SK-N-SH (cell line): ENCODE data around the gene CLMP. TPM values are rescaled to one million over a fixed set of nuclear protein-coding genes. Genes with fewer than 3 reads are reported as not detected.

Experiments used
- CTCF ChIA-PET: fragments of 300-600, 350-600 bp; formaldehyde crosslinking; extraction: SDS; loops from one replicate; lab custom pipeline; 2021; lab: Yijun Ruan, JAX
- POLR2A ChIA-PET: fragments of 350-600 bp; sonication (Branson Sonifier 250); formaldehyde crosslinking; extraction: SDS; loops from one replicate; lab custom pipeline; 2020; ENCODE audit warnings: antibody characterized with exemption, inconsistent platforms; lab: Yijun Ruan, JAX
- DNase-seq: peaks from one replicate; pipeline ENCODE4 v3.0.0; 2012
- H2AFZ ChIP-seq: fragments of 200-600 bp; sonication (generic); 2 replicates; pipeline ENCODE4 v1.8.1; 2016; ENCODE audit warnings: antibody characterized with exemption, mild to moderate bottlenecking, low read depth
- H3F3A ChIP-seq: fragments of 200-600 bp; sonication (generic); replicated peaks from 2 replicates; pipeline ENCODE3; 2016; ENCODE audit warnings: antibody characterized with exemption, mild to moderate bottlenecking; ENCODE audit not compliant: insufficient read depth
- H3K27ac ChIP-seq, 2 experiments: fragments of 200-500 bp in 1 of 2; fragments of 200-600 bp in 1 of 2; sonication (Bioruptor generic) in 1 of 2; sonication (generic), shearing (Covaris generic) in 1 of 2; 2 replicates each; pipeline versions ENCODE4 v1.5.1 to v1.6.1; 2014 to 2016; ENCODE audit warnings: low read depth in 2 of 2, inconsistent platforms in 1 of 2, low read length in 1 of 2, mild to moderate bottlenecking in 1 of 2, mixed read lengths in 1 of 2
- H3K27me3 ChIP-seq: fragments of 200-600 bp; sonication (generic), shearing (Covaris generic); 2 replicates; pipeline ENCODE4 v1.6.1; 2016; ENCODE audit warnings: mixed run types; ENCODE audit not compliant: insufficient read depth
- H3K36me3 ChIP-seq, 2 experiments: fragments of 200-500 bp in 1 of 2; fragments of 200-600 bp in 1 of 2; sonication (Bioruptor generic) in 1 of 2; sonication (generic) in 1 of 2; replicated peaks in 1 of 2; 2 replicates each; pipeline versions ENCODE3 to v1.5.1; 2014 to 2016; ENCODE audit warnings: low read length in 1 of 2, mild to moderate bottlenecking in 1 of 2; ENCODE audit not compliant: insufficient read depth in 2 of 2, control insufficient read depth in 1 of 2
- H3K4me1 ChIP-seq, 2 experiments: fragments of 200-500 bp in 1 of 2; fragments of 200-600 bp in 1 of 2; sonication (Bioruptor generic) in 1 of 2; sonication (generic), shearing (Covaris generic) in 1 of 2; 2 replicates each; pipeline versions ENCODE4 v1.5.1 to v1.6.1; 2014 to 2016; ENCODE audit warnings: low read depth in 1 of 2, low read length in 1 of 2, mixed run types in 1 of 2; ENCODE audit not compliant: insufficient read depth in 2 of 2, control insufficient read depth in 1 of 2
- H3K4me2 ChIP-seq: fragments of 200-600 bp; sonication (generic), shearing (Covaris generic); 2 replicates; pipeline ENCODE4 v1.6.1; 2017; ENCODE audit warnings: mixed run types
- H3K4me3 ChIP-seq, 2 experiments: fragments of 200-500 bp in 1 of 2; fragments of 200-600 bp in 1 of 2; sonication (Bioruptor generic) in 1 of 2; sonication (generic), shearing (Covaris generic) in 1 of 2; 2 replicates each; pipeline versions ENCODE4 v1.5.1 to v1.8.1; 2014 to 2016; ENCODE audit warnings: low read depth in 2 of 2, inconsistent platforms in 1 of 2, low read length in 1 of 2, mild to moderate bottlenecking in 1 of 2, mixed read lengths in 1 of 2, moderate library complexity in 1 of 2
- H3K79me2 ChIP-seq: fragments of 200-600 bp; sonication (generic); 2 replicates; pipeline ENCODE4 v1.8.1; 2017; ENCODE audit warnings: mild to moderate bottlenecking; ENCODE audit not compliant: insufficient read depth
- H3K9ac ChIP-seq: fragments of 200-600 bp; sonication (generic); 2 replicates; pipeline ENCODE4 v1.6.1; 2017; ENCODE audit warnings: mixed run types
- H3K9me2 ChIP-seq: fragments of 200-600 bp; sonication (generic); 2 replicates; pipeline ENCODE4 v1.6.1; 2017; ENCODE audit warnings: mixed run types
- H3K9me3 ChIP-seq: fragments of 200-600 bp; sonication (generic); 2 replicates; pipeline ENCODE4 v1.6.1; 2017; ENCODE audit warnings: mixed run types, mild to moderate bottlenecking, moderate library complexity
- H4K20me1 ChIP-seq: fragments of 200-600 bp; sonication (generic); 2 replicates; pipeline ENCODE4 v1.6.1; 2017; ENCODE audit warnings: mild to moderate bottlenecking, mixed run types; ENCODE audit not compliant: insufficient read depth
- CHD2 ChIP-seq: fragments of 150-350 bp; IDR thresholded peaks from 2 replicates; pipeline ENCODE4 v1.6.1; 2018; ENCODE audit warnings: low read length; ENCODE audit not compliant: partially characterized antibody
- EP300 ChIP-seq, 2 experiments: IDR thresholded peaks; 2 replicates each; pipeline versions ENCODE4 v1.4.0 to v1.6.1; 2012; ENCODE audit warnings: borderline replicate concordance in 1 of 2, low read depth in 1 of 2, low read length in 1 of 2
- FOSL2 ChIP-seq: IDR thresholded peaks from 2 replicates; pipeline ENCODE4 v1.4.0; 2012; ENCODE audit warnings: low read depth, mild to moderate bottlenecking, moderate library complexity, borderline replicate concordance
- FOXJ3 ChIP-seq: sonication (generic); formaldehyde crosslinking; IDR thresholded peaks from 2 replicates; pipeline ENCODE4 v1.5.1; 2020; ENCODE audit warnings: mild to moderate bottlenecking, missing genetic modification reagents
- FOXM1 ChIP-seq: IDR thresholded peaks from 2 replicates; pipeline ENCODE4 v1.4.0; 2012; ENCODE audit warnings: low read depth, mild to moderate bottlenecking
- IRF3 ChIP-seq: fragments of 150-350 bp; IDR thresholded peaks from 2 replicates; pipeline ENCODE4 v1.6.1; 2016; ENCODE audit warnings: mild to moderate bottlenecking, low read depth, low read length
- MAX ChIP-seq: IDR thresholded peaks from 2 replicates; pipeline ENCODE4 v1.4.0; 2012; ENCODE audit warnings: low read depth
- MEF2A ChIP-seq: IDR thresholded peaks from 2 replicates; pipeline ENCODE4 v1.4.0; 2012; ENCODE audit warnings: low read depth, borderline replicate concordance
- MXI1 ChIP-seq: IDR thresholded peaks from 2 replicates; pipeline ENCODE4 v1.6.1; 2012; ENCODE audit warnings: mild to moderate bottlenecking, low read depth, low read length, improper control_type of control experiment
- PBX3 ChIP-seq: IDR thresholded peaks from 2 replicates; pipeline ENCODE4; 2012
- POLR2AphosphoS5 ChIP-seq: IDR thresholded peaks from 2 replicates; pipeline ENCODE4 v1.6.1; 2012; ENCODE audit warnings: low read depth, low read length
- RAD21 ChIP-seq: IDR thresholded peaks from 2 replicates; pipeline ENCODE4 v1.6.1; 2012; ENCODE audit warnings: mild to moderate bottlenecking, low read length
- RFX5 ChIP-seq: IDR thresholded peaks from 2 replicates; pipeline ENCODE4 v1.6.1; 2012; ENCODE audit warnings: mild to moderate bottlenecking, improper control_type of control experiment, low read length
- RXRA ChIP-seq: IDR thresholded peaks from 2 replicates; pipeline ENCODE4 v1.4.0; 2012; ENCODE audit warnings: low read depth, mild to moderate bottlenecking, borderline replicate concordance
- SIN3A ChIP-seq: IDR thresholded peaks from 2 replicates; pipeline ENCODE4 v1.6.1; 2012; ENCODE audit warnings: low read depth, mild to moderate bottlenecking, low read length, moderate library complexity, borderline replicate concordance
- SMC3 ChIP-seq: IDR thresholded peaks from 2 replicates; pipeline ENCODE4 v1.6.1; 2012; ENCODE audit warnings: low read depth, low read length, improper control_type of control experiment
- TAF1 ChIP-seq: IDR thresholded peaks from 2 replicates; pipeline ENCODE4 v1.6.1; 2012; ENCODE audit warnings: low read depth, mild to moderate bottlenecking, low read length, moderate library complexity, borderline replicate concordance
- TEAD4 ChIP-seq: IDR thresholded peaks from 2 replicates; pipeline ENCODE4 v1.4.0; 2012; ENCODE audit warnings: mild to moderate bottlenecking, borderline replicate concordance; ENCODE audit not compliant: insufficient read depth
- USF2 ChIP-seq: fragments of 150-350 bp; IDR thresholded peaks from 2 replicates; pipeline ENCODE4 v1.6.1; 2017; ENCODE audit warnings: antibody characterized with exemption, low read length, low read depth, borderline replicate concordance
- ZBTB33 ChIP-seq: IDR thresholded peaks from 2 replicates; pipeline ENCODE4 v1.4.0; 2012; ENCODE audit warnings: low read depth, borderline replicate concordance
- WGBS: methylation state at CpG from one replicate; pipeline ENCODE4 v1.1.6; 2017; ENCODE audit warnings: low lambda C conversion rate; 5-methylcytosine and 5-hydroxymethylcytosine counted together
- polyA plus RNA-seq, 3 experiments: library from polyadenylated mRNA; depleted of rRNA; stranded (reverse); fragments of >200 nt; gene quantifications; 2 replicates each; pipeline ENCODE4 v1.2.3, GENCODE V29; 2012

The CLMP gene
- polyA plus RNA-seq, 1 of the 3 experiments (the other 2 are of a cell fraction): 61.9 TPM

- H3K9me2 ChIP-seq: no peaks in the 10 kb centered on the region
- H3K36me3 ChIP-seq: peaks cover 2 to 43% of the 10 kb centered on the region in 2 experiments
- H3K79me2 ChIP-seq: peaks cover 46% of the 10 kb centered on the region
- CTCF ChIA-PET: interaction anchor here (1.0 to 1.9 kb wide), 3 partner anchors 9 to 167 kb away, joined by 3 to 7 read pairs (median 5); no protein-coding TSS in a partner anchor
- peaks cover 8% of the 10 kb centered on the region for H3F3A ChIP-seq
- no peaks in the 10 kb centered on the region for H3K27me3 ChIP-seq
- no peak overlapping the region for H3K27ac ChIP-seq
- POLR2A ChIA-PET: no interaction called here
- H3K4me1 ChIP-seq: no peaks in the 10 kb centered on the region
- H4K20me1 ChIP-seq: no peaks in the 10 kb centered on the region
- no peak overlapping the region for H3K9ac ChIP-seq
- 94% methylated on average over 3 of the region's 3 CpGs for WGBS
- no peaks in the 10 kb centered on the region for H3K9me3 ChIP-seq
- no peak for DNase-seq
- no peak overlapping the region for H3K4me3 ChIP-seq
- H2AFZ ChIP-seq: no peak overlapping the region
- H3K4me2 ChIP-seq: no peak overlapping the region
- TF ChIP-seq ZBTB33: no peak
- TF ChIP-seq MEF2A: no peak
- no peak for TF ChIP-seq FOSL2
- no peak for TF ChIP-seq IRF3
- no peak for TF ChIP-seq MAX
- no peak for TF ChIP-seq SMC3
- TF ChIP-seq FOXJ3: no peak
- TF ChIP-seq SIN3A: no peak
- no peak for TF ChIP-seq MXI1
- TF ChIP-seq TEAD4: no peak
- TF ChIP-seq RFX5: no peak
- TF ChIP-seq RXRA: no peak
- TF ChIP-seq EP300 (IDR thresholded peaks at IDR 0.05; ENCODE audit: borderline replicate concordance in 1 of 2, low read depth in 1 of 2, low read length in 1 of 2): no peak
- no peak for TF ChIP-seq TAF1
- no peak for TF ChIP-seq RAD21
- no peak for TF ChIP-seq PBX3
- no peak for TF ChIP-seq CHD2
- no peak for TF ChIP-seq POLR2AphosphoS5
- TF ChIP-seq FOXM1: no peak
- no peak for TF ChIP-seq USF2
- TF ChIP-seq, all 33 proteins: peak for 0
Observed at GRCh38 chr11:123093739-123094138, 101.3 kb downstream of the CLMP start.
